ENCODE measurements around the gene TNFRSF1B.
A peak's percentile ranks its signal among the peaks of the same experiment; 100 is the strongest.

TNFRSF1B gene

DNA sequence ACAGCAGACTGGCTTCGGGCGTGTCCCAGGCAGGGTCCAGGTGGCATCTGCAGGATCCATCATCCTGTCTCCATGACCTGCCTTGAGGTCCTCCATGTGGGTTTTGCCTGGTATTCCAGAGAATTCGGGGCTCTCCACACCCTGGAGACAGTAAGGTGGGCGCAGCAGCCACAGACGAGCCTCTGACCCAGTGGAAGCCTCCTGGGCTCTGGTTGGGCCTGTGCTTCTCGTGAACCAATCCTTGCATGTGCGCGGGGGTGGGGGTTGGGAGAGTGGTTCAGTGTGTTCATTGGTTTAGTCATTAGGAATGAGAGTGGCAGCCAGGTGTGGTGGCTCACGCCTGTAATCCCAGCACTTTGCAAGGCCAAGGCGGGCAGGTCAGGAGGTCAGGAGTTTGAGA is 32.1 kb upstream of the TNFRSF1B start:
- Histone ChIP-seq H3K27me3 (ENCODE audit: control insufficient read depth, insufficient read depth, low read length) (no peaks in the 10 kb centered on the region), H3K4me1 (ENCODE audit: control insufficient read depth, insufficient read depth, low read length) (peaks cover 17% of the 10 kb centered on the region), H3K9me3 (ENCODE audit: control insufficient read depth, low read length) (no peaks in the 10 kb centered on the region), H3K4me3 (ENCODE audit: low read length) (no peak overlapping the region), H3K9ac (ENCODE audit: low read length) (no peak overlapping the region), H3K36me3 (ENCODE audit: control insufficient read depth, insufficient read depth, low read length) (no peaks in the 10 kb centered on the region)

DNA sequence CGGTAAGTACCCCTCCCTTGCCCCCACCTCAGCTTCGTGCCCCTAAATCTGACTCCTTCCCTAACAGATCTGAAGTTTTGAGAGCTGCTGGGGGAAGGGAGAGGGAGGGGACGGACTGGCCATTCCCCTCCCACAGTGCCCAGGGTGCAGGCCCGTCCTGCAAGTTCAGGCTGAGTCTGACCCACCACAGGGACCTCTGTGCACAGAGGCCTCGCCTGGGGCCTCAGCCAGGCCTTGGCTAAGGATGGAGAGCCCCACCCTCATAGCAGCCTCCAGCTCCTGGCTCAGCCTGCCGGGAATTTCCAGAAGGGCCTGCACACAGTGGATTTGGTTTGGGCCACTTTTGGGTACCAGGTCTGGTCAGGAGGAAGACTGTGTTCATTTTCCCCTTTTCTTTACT is 31.2 kb upstream of the TNFRSF1B start:
- Histone ChIP-seq H3K9me3 (ENCODE audit: control insufficient read depth, low read length) (no peaks in the 10 kb centered on the region), H3K9ac (ENCODE audit: low read length) (no peak overlapping the region), H3K36me3 (ENCODE audit: control insufficient read depth, insufficient read depth, low read length) (no peaks in the 10 kb centered on the region), H3K4me3 (ENCODE audit: low read length) (no peak overlapping the region), H3K27me3 (ENCODE audit: control insufficient read depth, insufficient read depth, low read length) (no peaks in the 10 kb centered on the region), H3K4me1 (ENCODE audit: control insufficient read depth, insufficient read depth, low read length) (peaks cover 17% of the 10 kb centered on the region)

DNA sequence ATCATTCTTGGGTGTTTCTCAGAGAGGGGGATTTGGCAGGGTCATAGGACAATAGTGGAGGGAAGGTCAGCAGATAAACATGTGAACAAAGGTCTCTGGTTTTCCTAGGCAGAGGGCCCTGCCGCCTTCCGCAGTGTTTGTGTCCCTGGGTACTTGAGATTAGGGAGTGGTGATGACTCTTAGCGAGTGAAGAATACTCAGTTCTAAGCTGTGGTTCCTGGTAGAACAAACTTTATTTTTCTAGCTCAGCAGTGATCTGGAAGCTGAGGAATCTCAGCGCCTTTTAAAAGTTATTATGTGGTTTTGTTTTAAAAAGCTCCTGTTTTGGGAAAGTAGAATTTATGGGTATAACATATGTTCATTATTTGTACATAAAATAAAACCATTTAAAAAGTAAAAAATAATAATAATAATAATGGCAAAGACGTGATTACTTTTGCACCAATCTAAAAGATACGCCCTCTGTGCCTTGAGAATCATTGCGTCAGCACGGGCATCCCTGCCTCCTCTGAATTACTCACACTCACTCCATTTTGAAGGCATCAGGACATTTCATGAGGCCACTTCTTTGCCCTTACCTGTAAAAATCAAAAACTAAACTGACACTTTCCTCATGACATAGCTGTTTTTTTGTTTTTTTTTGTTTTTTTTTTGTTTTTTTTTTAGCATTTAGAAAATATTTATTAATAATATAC is 29.7 kb upstream of the TNFRSF1B start:
- H3K4me3 ChIP-seq (ENCODE audit: low read length) = no peak overlapping the region
- H3K9ac ChIP-seq (ENCODE audit: low read length) = no peak overlapping the region
- H3K27me3 ChIP-seq (ENCODE audit: control insufficient read depth, insufficient read depth, low read length) = no peaks in the 10 kb centered on the region
- no peaks in the 10 kb centered on the region for H3K9me3 ChIP-seq (ENCODE audit: control insufficient read depth, low read length)
- peaks cover 17% of the 10 kb centered on the region for H3K4me1 ChIP-seq (ENCODE audit: control insufficient read depth, insufficient read depth, low read length)
- no peaks in the 10 kb centered on the region for H3K36me3 ChIP-seq (ENCODE audit: control insufficient read depth, insufficient read depth, low read length)

DNA sequence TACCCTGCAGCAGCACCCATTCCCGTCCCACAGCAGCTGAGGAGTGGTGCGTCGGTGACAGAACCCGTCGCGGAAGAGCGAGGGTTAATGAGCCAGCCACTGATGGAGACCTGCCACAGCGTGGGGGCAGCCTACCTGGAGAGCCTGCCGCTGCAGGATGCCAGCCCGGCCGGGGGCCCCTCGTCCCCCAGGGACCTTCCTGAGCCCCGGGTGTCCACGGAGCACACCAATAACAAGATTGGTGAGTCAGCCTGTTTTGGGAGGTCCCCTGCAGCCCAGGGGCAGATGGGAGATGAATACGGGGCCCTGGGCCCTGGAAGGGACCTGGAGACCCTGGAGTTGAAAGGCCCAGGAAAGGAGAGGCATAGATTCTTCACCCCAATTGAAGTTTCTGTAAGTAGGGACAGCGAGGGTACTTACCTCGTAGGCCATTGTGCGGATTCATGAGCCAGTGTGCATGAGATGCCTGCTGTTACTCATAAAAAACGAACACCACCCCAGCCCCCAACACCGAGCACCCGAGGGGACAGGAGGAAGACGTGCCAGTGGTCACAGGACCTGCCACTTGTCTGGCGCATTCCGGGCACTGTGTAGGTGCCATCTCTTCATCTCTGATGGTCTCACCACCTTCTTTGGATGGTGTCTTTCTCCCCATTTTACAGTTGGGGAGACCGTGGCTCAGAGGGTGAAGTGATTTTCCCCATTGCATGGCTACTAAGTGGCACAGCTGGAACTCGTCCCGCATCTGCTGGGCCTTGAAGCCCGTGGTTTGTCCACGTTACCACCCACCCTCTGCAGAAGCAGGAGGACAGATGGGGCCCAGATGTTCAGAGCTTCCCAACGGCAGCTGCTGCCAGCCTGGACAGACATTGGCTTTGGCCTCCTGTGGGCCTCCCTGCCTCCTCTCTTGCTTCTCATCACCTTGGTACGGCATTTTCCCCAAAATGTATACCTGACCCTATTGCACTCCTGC is 28.3 kb upstream of the TNFRSF1B start:
- H3K9me3 ChIP-seq (ENCODE audit: control insufficient read depth, low read length) = no peaks in the 10 kb centered on the region
- no peak overlapping the region for H3K4me3 ChIP-seq (ENCODE audit: low read length)
- no peaks in the 10 kb centered on the region for H3K27me3 ChIP-seq (ENCODE audit: control insufficient read depth, insufficient read depth, low read length)
- no peak overlapping the region for H3K9ac ChIP-seq (ENCODE audit: low read length)
- H3K4me1 ChIP-seq (ENCODE audit: control insufficient read depth, insufficient read depth, low read length) = peaks cover 14% of the 10 kb centered on the region
- H3K36me3 ChIP-seq (ENCODE audit: control insufficient read depth, insufficient read depth, low read length) = no peaks in the 10 kb centered on the region

DNA sequence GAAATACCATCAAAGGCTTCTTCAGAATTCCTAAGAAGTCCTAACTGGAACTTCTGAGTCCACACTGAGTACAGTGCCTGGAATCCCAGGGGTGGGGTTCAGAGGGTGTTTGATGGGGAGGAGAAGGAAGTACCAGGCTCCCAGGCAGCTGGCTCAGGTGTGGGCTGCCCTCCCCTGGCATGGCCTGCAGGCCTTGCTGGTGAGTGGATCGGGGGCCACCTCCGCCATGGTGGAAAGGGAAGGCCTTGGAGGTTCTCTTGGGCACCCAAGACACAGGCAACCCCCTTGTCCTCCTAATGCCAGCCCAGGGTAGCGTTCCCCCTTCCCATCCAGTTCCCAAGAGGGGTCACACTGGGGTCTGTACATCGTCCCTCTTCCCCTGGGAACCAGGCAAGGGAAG is 26.8 kb upstream of the TNFRSF1B start:
- Histone ChIP-seq H3K9ac (ENCODE audit: low read length) (no peak overlapping the region), H3K4me3 (ENCODE audit: low read length) (no peak overlapping the region), H3K36me3 (ENCODE audit: control insufficient read depth, insufficient read depth, low read length) (no peaks in the 10 kb centered on the region), H3K9me3 (ENCODE audit: control insufficient read depth, low read length) (no peaks in the 10 kb centered on the region), H3K27me3 (ENCODE audit: control insufficient read depth, insufficient read depth, low read length) (no peaks in the 10 kb centered on the region), H3K4me1 (ENCODE audit: control insufficient read depth, insufficient read depth, low read length) (peaks cover 29% of the 10 kb centered on the region)

DNA sequence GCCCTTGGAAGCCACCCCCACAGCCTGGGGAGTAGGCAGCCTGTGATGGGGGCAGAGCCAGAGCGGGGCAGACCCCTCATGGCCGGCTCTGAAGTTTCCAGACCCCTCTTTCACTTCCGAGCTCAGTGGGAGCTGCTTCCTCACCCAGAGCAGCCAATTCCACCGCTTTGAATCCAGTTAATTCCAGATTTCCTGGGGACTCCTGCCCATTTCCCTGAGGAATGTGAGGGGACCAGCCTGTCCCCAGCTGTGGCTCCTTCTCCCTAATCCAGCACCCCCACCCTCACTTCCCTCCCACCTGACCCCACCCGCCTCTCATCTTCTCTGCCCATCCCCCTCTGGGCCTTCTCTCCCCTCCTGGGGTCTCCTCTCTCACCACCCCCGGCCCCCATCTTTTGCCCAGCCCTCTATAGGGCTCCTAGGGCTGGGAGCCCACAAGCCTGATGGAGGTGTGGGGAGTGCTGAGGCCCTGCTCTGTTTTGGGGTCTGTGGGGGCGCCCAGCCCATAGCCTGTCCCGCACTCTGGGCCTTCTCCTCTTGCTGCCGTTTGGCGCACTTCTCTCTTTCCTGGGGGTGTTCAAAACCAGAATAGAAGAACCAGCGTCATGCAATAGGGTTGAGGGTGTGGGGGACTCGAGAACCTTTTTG is 26.2 kb upstream of the TNFRSF1B start:
- Histone ChIP-seq H3K9ac (ENCODE audit: low read length) (no peak overlapping the region), H3K27me3 (ENCODE audit: control insufficient read depth, insufficient read depth, low read length) (no peaks in the 10 kb centered on the region), H3K9me3 (ENCODE audit: control insufficient read depth, low read length) (no peaks in the 10 kb centered on the region), H3K36me3 (ENCODE audit: control insufficient read depth, insufficient read depth, low read length) (no peaks in the 10 kb centered on the region), H3K4me1 (ENCODE audit: control insufficient read depth, insufficient read depth, low read length) (peaks cover 32% of the 10 kb centered on the region), H3K4me3 (ENCODE audit: low read length) (no peak overlapping the region)

DNA sequence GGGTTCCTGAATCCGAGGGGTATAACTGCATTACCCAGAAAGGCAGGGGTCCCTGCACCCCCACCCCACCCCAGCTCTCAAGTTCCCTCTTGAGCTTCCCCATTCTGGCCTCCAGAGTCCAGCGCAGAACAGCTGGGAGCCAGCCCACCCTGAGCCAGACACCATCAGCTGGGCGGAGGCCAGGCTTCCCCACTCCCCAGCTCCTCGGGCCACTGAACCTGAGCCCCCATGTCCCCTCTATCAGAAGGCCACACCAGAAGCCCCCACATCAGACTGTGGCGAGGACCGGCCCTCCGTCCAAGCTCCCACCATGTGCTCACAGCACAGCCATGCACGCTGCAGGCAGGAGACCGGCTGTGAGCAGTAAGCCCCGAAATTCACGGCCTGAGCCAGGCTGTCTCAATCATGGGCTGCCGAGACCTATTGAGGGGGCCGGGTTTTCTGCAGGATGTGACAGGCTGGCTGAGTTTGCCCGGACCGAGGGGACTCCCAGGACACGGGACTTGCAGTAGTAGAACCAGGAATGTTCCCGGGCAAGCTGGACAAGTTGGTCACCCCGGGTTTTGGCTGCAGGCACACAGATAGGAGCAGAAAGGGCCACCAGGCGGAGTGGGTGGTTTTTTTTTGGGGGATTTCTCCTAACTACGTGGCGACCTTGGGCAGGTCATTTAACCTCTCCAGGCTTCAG is 25.5 kb upstream of the TNFRSF1B start:
- H3K4me1 ChIP-seq (ENCODE audit: control insufficient read depth, insufficient read depth, low read length) = peaks cover 27% of the 10 kb centered on the region
- H3K9me3 ChIP-seq (ENCODE audit: control insufficient read depth, low read length) = no peaks in the 10 kb centered on the region
- H3K36me3 ChIP-seq (ENCODE audit: control insufficient read depth, insufficient read depth, low read length) = no peaks in the 10 kb centered on the region
- no peak overlapping the region for H3K9ac ChIP-seq (ENCODE audit: low read length)
- no peaks in the 10 kb centered on the region for H3K27me3 ChIP-seq (ENCODE audit: control insufficient read depth, insufficient read depth, low read length)
- no peak overlapping the region for H3K4me3 ChIP-seq (ENCODE audit: low read length)

DNA sequence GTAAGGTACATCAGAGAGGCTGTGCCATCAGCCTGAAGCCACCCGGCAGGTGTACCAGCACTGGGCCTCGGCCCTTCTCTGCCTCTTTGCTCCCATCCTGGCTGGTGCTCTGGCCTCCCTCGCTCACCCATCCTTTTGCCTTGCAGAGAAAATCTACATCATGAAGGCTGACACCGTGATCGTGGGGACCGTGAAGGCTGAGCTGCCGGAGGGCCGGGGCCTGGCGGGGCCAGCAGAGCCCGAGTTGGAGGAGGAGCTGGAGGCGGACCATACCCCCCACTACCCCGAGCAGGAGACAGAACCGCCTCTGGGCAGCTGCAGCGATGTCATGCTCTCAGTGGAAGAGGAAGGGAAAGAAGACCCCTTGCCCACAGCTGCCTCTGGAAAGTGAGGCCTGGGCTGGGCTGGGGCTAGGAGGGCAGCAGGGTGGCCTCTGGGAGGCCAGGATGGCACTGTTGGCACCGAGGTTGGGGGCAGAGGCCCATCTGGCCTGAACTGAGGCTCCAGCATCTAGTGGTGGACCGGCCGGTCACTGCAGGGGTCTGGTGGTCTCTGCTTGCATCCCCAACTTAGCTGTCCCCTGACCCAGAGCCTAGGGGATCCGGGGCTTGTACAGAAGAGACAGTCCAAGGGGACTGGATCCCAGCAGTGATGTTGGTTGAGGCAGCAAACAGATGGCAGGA is 24.5 kb upstream of the TNFRSF1B start:
- H3K9ac ChIP-seq (ENCODE audit: low read length) = no peak overlapping the region
- H3K9me3 ChIP-seq (ENCODE audit: control insufficient read depth, low read length) = no peaks in the 10 kb centered on the region
- H3K27me3 ChIP-seq (ENCODE audit: control insufficient read depth, insufficient read depth, low read length) = no peaks in the 10 kb centered on the region
- H3K4me3 ChIP-seq (ENCODE audit: low read length) = no peak overlapping the region
- no peaks in the 10 kb centered on the region for H3K36me3 ChIP-seq (ENCODE audit: control insufficient read depth, insufficient read depth, low read length)
- H3K4me1 ChIP-seq (ENCODE audit: control insufficient read depth, insufficient read depth, low read length) = peaks cover 35% of the 10 kb centered on the region

DNA sequence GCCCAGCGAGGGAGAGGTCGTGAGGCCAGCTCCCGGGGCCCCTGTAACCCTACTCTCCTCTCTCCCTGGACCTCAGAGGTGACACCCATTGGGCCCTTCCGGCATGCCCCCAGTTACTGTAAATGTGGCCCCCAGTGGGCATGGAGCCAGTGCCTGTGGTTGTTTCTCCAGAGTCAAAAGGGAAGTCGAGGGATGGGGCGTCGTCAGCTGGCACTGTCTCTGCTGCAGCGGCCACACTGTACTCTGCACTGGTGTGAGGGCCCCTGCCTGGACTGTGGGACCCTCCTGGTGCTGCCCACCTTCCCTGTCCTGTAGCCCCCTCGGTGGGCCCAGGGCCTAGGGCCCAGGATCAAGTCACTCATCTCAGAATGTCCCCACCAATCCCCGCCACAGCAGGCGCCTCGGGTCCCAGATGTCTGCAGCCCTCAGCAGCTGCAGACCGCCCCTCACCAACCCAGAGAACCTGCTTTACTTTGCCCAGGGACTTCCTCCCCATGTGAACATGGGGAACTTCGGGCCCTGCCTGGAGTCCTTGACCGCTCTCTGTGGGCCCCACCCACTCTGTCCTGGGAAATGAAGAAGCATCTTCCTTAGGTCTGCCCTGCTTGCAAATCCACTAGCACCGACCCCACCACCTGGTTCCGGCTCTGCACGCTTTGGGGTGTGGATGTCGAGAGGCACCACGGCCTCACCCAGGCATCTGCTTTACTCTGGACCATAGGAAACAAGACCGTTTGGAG is 23.7 kb upstream of the TNFRSF1B start:
- Histone ChIP-seq H3K9ac (ENCODE audit: low read length) (no peak overlapping the region), H3K4me1 (ENCODE audit: control insufficient read depth, insufficient read depth, low read length) (peaks cover 41% of the 10 kb centered on the region)

DNA sequence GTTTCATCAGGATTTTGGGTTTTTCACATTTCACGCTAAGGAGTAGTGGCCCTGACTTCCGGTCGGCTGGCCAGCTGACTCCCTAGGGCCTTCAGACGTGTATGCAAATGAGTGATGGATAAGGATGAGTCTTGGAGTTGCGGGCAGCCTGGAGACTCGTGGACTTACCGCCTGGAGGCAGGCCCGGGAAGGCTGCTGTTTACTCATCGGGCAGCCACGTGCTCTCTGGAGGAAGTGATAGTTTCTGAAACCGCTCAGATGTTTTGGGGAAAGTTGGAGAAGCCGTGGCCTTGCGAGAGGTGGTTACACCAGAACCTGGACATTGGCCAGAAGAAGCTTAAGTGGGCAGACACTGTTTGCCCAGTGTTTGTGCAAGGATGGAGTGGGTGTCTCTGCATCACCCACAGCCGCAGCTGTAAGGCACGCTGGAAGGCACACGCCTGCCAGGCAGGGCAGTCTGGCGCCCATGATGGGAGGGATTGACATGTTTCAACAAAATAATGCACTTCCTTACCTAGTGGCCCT is 23.1 kb upstream of the TNFRSF1B start:
- Histone ChIP-seq H3K4me1 (ENCODE audit: control insufficient read depth, insufficient read depth, low read length) (peaks cover 47% of the 10 kb centered on the region), H3K9ac (ENCODE audit: low read length) (peak overlapping the region; percentile 5), H3K27me3 (ENCODE audit: control insufficient read depth, insufficient read depth, low read length) (no peaks in the 10 kb centered on the region), H3K4me3 (ENCODE audit: low read length) (no peak overlapping the region), H3K9me3 (ENCODE audit: control insufficient read depth, low read length) (no peaks in the 10 kb centered on the region), H3K36me3 (ENCODE audit: control insufficient read depth, insufficient read depth, low read length) (no peaks in the 10 kb centered on the region)

More for the DNA sequence above, 23.7 kb upstream of the TNFRSF1B start:
- no peaks in the 10 kb centered on the region for H3K27me3 ChIP-seq (ENCODE audit: control insufficient read depth, insufficient read depth, low read length)
- no peaks in the 10 kb centered on the region for H3K9me3 ChIP-seq (ENCODE audit: control insufficient read depth, low read length)
- no peak overlapping the region for H3K4me3 ChIP-seq (ENCODE audit: low read length)
- H3K36me3 ChIP-seq (ENCODE audit: control insufficient read depth, insufficient read depth, low read length) = no peaks in the 10 kb centered on the region

Measured in mucosa of stomach (tissue), 1 donor.